H1 (cell line): Measurements from ENCODE around the gene WDR37. TPM values are rescaled to one million over a fixed set of nuclear protein-coding genes. Genes with fewer than 3 reads are reported as not detected.

Experiments used
- CTCF ChIA-PET: fragments of 300-600 bp; sonication (Branson Sonifier 250); formaldehyde crosslinking; loops from one replicate; lab custom pipeline; 2021; ENCODE audit not compliant: partially characterized antibody; lab: Charles Lee
- POLR2A ChIA-PET: fragments of 300-600 bp; sonication (Branson Sonifier 250); formaldehyde crosslinking; loops from one replicate; lab custom pipeline; 2021; ENCODE audit warnings: inconsistent platforms; ENCODE audit not compliant: partially characterized antibody; lab: Charles Lee
- DNase-seq, 2 experiments: peaks; one replicate each; pipeline versions ENCODE4 v3.0.0 to v3.0.0-alpha.2; 2010 to 2022; ENCODE audit warnings: low spot score in 2 of 2, low read depth in 1 of 2, mixed read lengths in 1 of 2
- FAIRE-seq: peaks from 2 replicates; lab custom pipeline; 2011; peaks lifted over from hg19 to GRCh38; lab: Jason Lieb, UNC
- H2AFZ ChIP-seq: 2 replicates; pipeline ENCODE4 v1.8.1; 2012; ENCODE audit warnings: low read length, inconsistent platforms
- H2AK5ac ChIP-seq: 2 replicates; pipeline ENCODE4 v1.6.1; 2013; ENCODE audit warnings: low read depth, low read length
- H2BK120ac ChIP-seq: replicated peaks from 2 replicates; pipeline ENCODE3; 2013; ENCODE audit warnings: low read depth, low read length, inconsistent platforms
- H2BK12ac ChIP-seq: 2 replicates; pipeline ENCODE4 v1.6.1; 2013; ENCODE audit warnings: low read depth, low read length
- H2BK15ac ChIP-seq: 2 replicates; pipeline ENCODE4 v1.6.1; 2013; ENCODE audit warnings: low read length
- H2BK20ac ChIP-seq: 2 replicates; pipeline ENCODE4 v1.6.1; 2013; ENCODE audit warnings: low read length
- H2BK5ac ChIP-seq: 2 replicates; pipeline ENCODE4 v1.6.1; 2013; ENCODE audit warnings: low read depth, low read length
- H3K14ac ChIP-seq: 2 replicates; pipeline ENCODE4 v1.6.1; 2013; ENCODE audit warnings: inconsistent platforms; ENCODE audit not compliant: insufficient read length
- H3K18ac ChIP-seq: 2 replicates; pipeline ENCODE4 v1.6.1; 2013; ENCODE audit warnings: low read length; ENCODE audit errors: extremely low read depth
- H3K23ac ChIP-seq: 2 replicates; pipeline ENCODE4 v1.6.1; 2013; ENCODE audit warnings: inconsistent platforms; ENCODE audit not compliant: insufficient read length
- H3K23me2 ChIP-seq: 2 replicates; pipeline ENCODE4 v1.6.1; 2013; ENCODE audit warnings: low read depth, low read length
- H3K27ac ChIP-seq: 2 replicates; pipeline ENCODE4 v1.6.1; 2011; ENCODE audit warnings: low read depth, low read length, inconsistent platforms
- H3K27me3 ChIP-seq, 4 experiments: replicated peaks in 1 of 4; 1 replicate in 1 of 4; 2 replicates in 3 of 4; pipeline versions ENCODE4 v1.6.1 to v1.8.1; 2011 to 2013; ENCODE audit warnings: low read length in 3 of 4, mild to moderate bottlenecking in 3 of 4, inconsistent platforms in 2 of 4, mixed read lengths in 2 of 4, moderate library complexity in 1 of 4; ENCODE audit not compliant: control insufficient read depth in 3 of 4, insufficient read depth in 3 of 4; ENCODE audit errors: extremely low read depth in 1 of 4
- H3K36me3 ChIP-seq, 4 experiments: 2 replicates each; pipeline versions ENCODE4 v1.6.1 to v1.8.1; 2011 to 2013; ENCODE audit warnings: mild to moderate bottlenecking in 4 of 4, low read length in 3 of 4, moderate library complexity in 2 of 4, control low read depth in 1 of 4, inconsistent platforms in 1 of 4; ENCODE audit not compliant: insufficient read depth in 4 of 4, control insufficient read depth in 2 of 4
- H3K4ac ChIP-seq: replicated peaks from 2 replicates; pipeline ENCODE3; 2013; ENCODE audit warnings: low read length, low read depth, mixed read lengths, inconsistent platforms; ENCODE audit not compliant: insufficient read length
- H3K4me1 ChIP-seq, 4 experiments: replicated peaks in 1 of 4; 1 replicate in 1 of 4; 2 replicates in 3 of 4; pipeline versions ENCODE4 v1.6.1 to v1.8.1; 2011 to 2013; ENCODE audit warnings: low read length in 3 of 4, inconsistent platforms in 2 of 4, mixed read lengths in 1 of 4; ENCODE audit not compliant: insufficient read depth in 4 of 4, control insufficient read depth in 3 of 4
- H3K4me2 ChIP-seq, 2 experiments: 2 replicates each; pipeline versions ENCODE4 v1.6.1 to v1.8.1; 2011 to 2013; ENCODE audit warnings: low read depth in 2 of 2, low read length in 2 of 2, control low read depth in 1 of 2, inconsistent platforms in 1 of 2, mild to moderate bottlenecking in 1 of 2; ENCODE audit not compliant: insufficient read depth in 1 of 2
- H3K4me3 ChIP-seq, 4 experiments: fragments of 200-600, 300-600 bp in 1 of 4; sonication (generic), shearing (Covaris generic), sonication (Bioruptor Twin) in 1 of 4; 2 replicates each; pipeline versions ENCODE4 v1.5.1 to v1.8.1; 2011 to 2016; ENCODE audit warnings: low read length in 4 of 4, low read depth in 3 of 4, control low read depth in 2 of 4, inconsistent platforms in 2 of 4, mild to moderate bottlenecking in 2 of 4, mixed read lengths in 1 of 4, moderate library complexity in 1 of 4; ENCODE audit not compliant: insufficient read depth in 2 of 4; ENCODE audit errors: extremely low read depth in 1 of 4
- H3K56ac ChIP-seq: replicated peaks from 2 replicates; pipeline ENCODE3; 2013; ENCODE audit warnings: low read depth, mild to moderate bottlenecking, mixed read lengths, low read length, inconsistent platforms; ENCODE audit not compliant: insufficient read length
- H3K79me1 ChIP-seq: 2 replicates; pipeline ENCODE4 v1.6.1; 2013; ENCODE audit warnings: low read depth, low read length, control low read depth
- H3K79me2 ChIP-seq, 2 experiments: 2 replicates each; pipeline versions ENCODE4 v1.6.1 to v1.8.1; 2012 to 2013; ENCODE audit warnings: low read length in 2 of 2, mild to moderate bottlenecking in 2 of 2, inconsistent platforms in 1 of 2; ENCODE audit not compliant: insufficient read depth in 2 of 2, control insufficient read depth in 1 of 2
- H3K9ac ChIP-seq, 4 experiments: replicated peaks in 1 of 4; 1 replicate in 1 of 4; 2 replicates in 3 of 4; pipeline versions ENCODE4 v1.6.1 to v1.8.1; 2011 to 2013; ENCODE audit warnings: low read depth in 3 of 4, low read length in 3 of 4, control low read depth in 2 of 4, mild to moderate bottlenecking in 2 of 4, moderate library complexity in 2 of 4, inconsistent platforms in 1 of 4; ENCODE audit errors: extremely low read depth in 1 of 4
- H3K9me3 ChIP-seq, 2 experiments: 2 replicates each; pipeline versions ENCODE4 v1.6.1 to v1.8.1; 2012 to 2013; ENCODE audit warnings: mild to moderate bottlenecking in 2 of 2, moderate library complexity in 2 of 2, control low read depth in 1 of 2, inconsistent platforms in 1 of 2, low read depth in 1 of 2, low read length in 1 of 2, mixed read lengths in 1 of 2; ENCODE audit not compliant: insufficient read depth in 2 of 2
- H4K20me1 ChIP-seq, 2 experiments: replicated peaks in 1 of 2; 2 replicates each; pipeline versions ENCODE3 to v1.8.1; 2011 to 2013; ENCODE audit warnings: inconsistent platforms in 2 of 2, low read length in 2 of 2, mild to moderate bottlenecking in 1 of 2; ENCODE audit not compliant: insufficient read depth in 2 of 2, control insufficient read depth in 1 of 2
- H4K5ac ChIP-seq: 2 replicates; pipeline ENCODE4 v1.6.1; 2013; ENCODE audit warnings: low read length, low read depth, mixed read lengths, inconsistent platforms; ENCODE audit not compliant: insufficient read length
- H4K8ac ChIP-seq: 2 replicates; pipeline ENCODE4 v1.8.0; 2013; ENCODE audit warnings: mild to moderate bottlenecking, moderate library complexity, low read length, inconsistent platforms; ENCODE audit not compliant: insufficient read depth; ENCODE audit errors: extremely low read depth
- H4K91ac ChIP-seq: replicated peaks from 2 replicates; pipeline ENCODE3; 2013; ENCODE audit warnings: low read length, mixed read lengths, inconsistent platforms; ENCODE audit not compliant: insufficient read length
- EGR1 ChIP-seq: IDR thresholded peaks from 2 replicates; pipeline ENCODE4 v1.6.1; 2011; ENCODE audit warnings: low read depth, low read length, borderline replicate concordance
- EZH2 ChIP-seq: fragments of 200-600 bp; sonication (generic); IDR thresholded peaks from 2 replicates; pipeline ENCODE4 v1.7.1; 2012; ENCODE audit warnings: low read depth, mild to moderate bottlenecking, moderate library complexity, low read length, inconsistent platforms; ENCODE audit not compliant: severe bottlenecking
- TBP ChIP-seq: IDR thresholded peaks from 2 replicates; pipeline ENCODE4 v1.6.1; 2011; ENCODE audit warnings: low read depth, low read length, improper control_type of control experiment
- WGBS, 2 experiments: shearing (Covaris generic) in 1 of 2; methylation state at CpG; one replicate each; pipeline versions ENCODE4 v1.1.6 to v1.1.7; 2013 to 2015; ENCODE audit warnings: low lambda C conversion rate in 2 of 2, mixed read lengths in 2 of 2, inconsistent platforms in 1 of 2, low coverage in 1 of 2, missing lambda C conversion rate in 1 of 2; ENCODE audit not compliant: insufficient replicate concordance in 2 of 2, insufficient coverage in 1 of 2, insufficient read length in 1 of 2; ENCODE audit errors: extremely low coverage in 1 of 2, missing lambda C conversion rate in 1 of 2; 5-methylcytosine and 5-hydroxymethylcytosine counted together
- polyA plus RNA-seq, 7 experiments: library from polyadenylated mRNA; depleted of rRNA in 3 of 7; stranded (reverse) in 5 of 7; unstranded in 2 of 7; fragments of >200 nt in 5 of 7; fragments of 200-250 nt in 2 of 7; gene quantifications; 1 replicate in 5 of 7; 2 replicates in 1 of 7; 4 replicates in 1 of 7; pipeline versions ENCODE4 v1.2.1 to v1.2.3, GENCODE V29; 2011 to 2013; ENCODE audit warnings: missing spikeins in 2 of 7, mixed read lengths in 2 of 7
- total RNA-seq: library from RNA; stranded (reverse); fragmentation: NEBNext Ultra II Directional; extraction: Animal tissue kit (Norgen Biotek cat#: 25700); gene quantifications from 2 replicates; pipeline ENCODE4 v1.2.1, GENCODE V29; 2021

Gene WDR37
- total and polyA plus RNA-seq, 2 of the 8 experiments (the other 6 are each of a cell fraction or from before 2014, with no cell fraction given): 9.6 to 12.0 TPM

- no peak overlapping the region for H2BK20ac ChIP-seq
- H3K27ac ChIP-seq: no peak overlapping the region
- H4K20me1 ChIP-seq: peaks cover 2% of the 10 kb centered on the region in 2 experiments
- TF ChIP-seq EGR1 (no peak), EZH2 (no peak), TBP (no peak)
- no peak overlapping the region for H2AK5ac ChIP-seq
- no peak overlapping the region for H3K14ac ChIP-seq
- no peak overlapping the region for H4K5ac ChIP-seq
- H2BK12ac ChIP-seq: no peak overlapping the region
- FAIRE-seq (no peak), DNase-seq (no peak)
- no peak overlapping the region for H3K18ac ChIP-seq
- H4K91ac ChIP-seq: no peak overlapping the region
- no peak overlapping the region for H2BK120ac ChIP-seq
- 91% methylated on average over 6 of the region's 6 CpGs; no CpG with 5 or more reads in 1 of the 2 experiments for WGBS, 2 experiments
- H2BK5ac ChIP-seq: no peak overlapping the region
- no peak overlapping the region for H2AFZ ChIP-seq
- no peak overlapping the region for H3K56ac ChIP-seq
- peaks cover 1% of the 10 kb centered on the region; the same call in 1 of the 2 replicates for H3K23me2 ChIP-seq
- no peak overlapping the region for H2BK15ac ChIP-seq
- no peaks in the 10 kb centered on the region for H3K9me3 ChIP-seq
- no peak overlapping the region for H4K8ac ChIP-seq
- H3K23ac ChIP-seq: no peak overlapping the region
- no peak overlapping the region for H3K4me2 ChIP-seq
- ChIA-PET CTCF (interaction anchor here (1.6 kb wide), 1 partner anchor 12 kb away, joined by 3 read pairs; no protein-coding TSS in a partner anchor), POLR2A (no interaction called here)
- no peak overlapping the region for H3K4ac ChIP-seq
- H3K79me1 ChIP-seq: peaks cover 4% of the 10 kb centered on the region
- H3K9ac ChIP-seq: no peak overlapping the region
- H3K36me3 ChIP-seq: peaks cover 0 to 21% (median 3%) of the 10 kb centered on the region in 4 experiments; a peak in 4 of 8 replicates
- H3K4me3 ChIP-seq: no peak overlapping the region
- peaks cover 0 to 5% (median 3%) of the 10 kb centered on the region in 4 experiments; a peak in 3 of 7 replicates for H3K4me1 ChIP-seq
- no peaks in the 10 kb centered on the region for H3K79me2 ChIP-seq
- no peaks in the 10 kb centered on the region for H3K27me3 ChIP-seq
Measured at GRCh38 chr10:1119501-1119900, 63.3 kb downstream of the WDR37 start.
